Measurements from ENCODE around the gene SSBP4. TPM values are rescaled to one million over a fixed set of nuclear protein-coding genes. Genes with fewer than 3 reads are reported as not detected.
A peak's percentile ranks its signal among the peaks of the same experiment; 100 is the strongest.

Gene SSBP4
- total RNA-seq, 1 experiment from 2014 or later, result 46.1 TPM

- H4K8ac ChIP-seq (replicated peaks; ENCODE audit: insufficient read length, low read depth, low read length), result no peak overlapping the region
- H3K23ac ChIP-seq (ENCODE audit: insufficient read length, low read depth, low read length), result no peak overlapping the region
- H4K91ac ChIP-seq (ENCODE audit: insufficient read length, low read depth, low read length), result no peak overlapping the region
- Mint-ChIP-seq H3K4me1 (peaks cover 26 to 33% of the 10 kb centered on the region in 2 experiments), H3K36me3 (ENCODE audit: insufficient read depth in 1 of 3, low read depth in 3 of 3) (peaks cover 7 to 33% (median 26%) of the 10 kb centered on the region in 3 experiments), H3K9me3 (peaks cover 3% of the 10 kb centered on the region in 2 experiments; a peak in 4 of 5 replicates), H3K27me3 (ENCODE audit: low read depth) (peaks cover 3% of the 10 kb centered on the region), H3K27ac (peak overlapping the region; percentile 74 to 89 (median 88)), H3K4me3 (peak overlapping the region in 1 of 2 experiments; percentile 55; a peak in 4 of 5 replicates)
- H3K23me2 ChIP-seq (ENCODE audit: insufficient read length, low read depth, low read length, poor library complexity, severe bottlenecking), result peaks cover 10% of the 10 kb centered on the region
- no peak overlapping the region for H2AK5ac ChIP-seq (ENCODE audit: insufficient read length, low read length)
- no peaks in the 10 kb centered on the region for H3K9me3 ChIP-seq (ENCODE audit: control insufficient read depth, low read depth, low read length)
- H3K14ac ChIP-seq (ENCODE audit: insufficient read depth, low read length), result no peak overlapping the region
- no peak overlapping the region for H2BK120ac ChIP-seq (ENCODE audit: low read depth, low read length, poor library complexity, severe bottlenecking)
- H3K4me2 ChIP-seq (ENCODE audit: insufficient read depth, insufficient read length, low read length), result no peak overlapping the region
- no peak overlapping the region for H2BK5ac ChIP-seq (ENCODE audit: insufficient read length, low read length)
- H3K27ac ChIP-seq (ENCODE audit: insufficient read length, low read depth, low read length), result no peak overlapping the region
- H3K9ac ChIP-seq (ENCODE audit: extremely low read depth, insufficient read length, low read length), result no peak overlapping the region
- peaks cover 7% of the 10 kb centered on the region; the same call in 1 of the 2 replicates for H3K4me1 ChIP-seq (ENCODE audit: insufficient read depth, low read length)
- H2BK12ac ChIP-seq (ENCODE audit: insufficient read length, low read depth, low read length), result no peak overlapping the region
- peaks cover 3% of the 10 kb centered on the region for H4K20me1 ChIP-seq (ENCODE audit: control insufficient read depth, insufficient read depth, insufficient read length)
- no peaks in the 10 kb centered on the region for H3K79me1 ChIP-seq (ENCODE audit: insufficient read depth, low read depth, low read length, poor library complexity, severe bottlenecking)
- H3K4ac ChIP-seq (ENCODE audit: low read depth, low read length), result no peak overlapping the region
- no peaks in the 10 kb centered on the region for H3K79me2 ChIP-seq (ENCODE audit: insufficient read depth, low read length)
- no peak overlapping the region for H2BK15ac ChIP-seq (ENCODE audit: low read depth, low read length)
- H2AFZ ChIP-seq (ENCODE audit: low read length), result no peak overlapping the region
- no CpG with 5 or more reads among the region's 13 CpGs for WGBS (ENCODE audit: extremely low coverage, insufficient read length, low lambda C conversion rate)
- no peaks in the 10 kb centered on the region for H3K27me3 ChIP-seq (ENCODE audit: insufficient read depth, low read length)
- peak overlapping the region; percentile 12 for H3K18ac ChIP-seq (ENCODE audit: insufficient read length, low read depth, low read length)
- no peak overlapping the region for H3K56ac ChIP-seq (ENCODE audit: insufficient read length, low read depth, low read length)
- H3T11ph ChIP-seq (ENCODE audit: low read length), result no peak overlapping the region
- no peak overlapping the region for H2BK20ac ChIP-seq (ENCODE audit: low read depth, low read length, poor library complexity, severe bottlenecking)
- H4K5ac ChIP-seq (ENCODE audit: insufficient read length, low read depth, low read length), result no peak overlapping the region
- DNase-seq, result no peak
- TF ChIP-seq CTCF (conservative IDR thresholded peaks at IDR 0.05), result peak; percentile 30; the same call in 1 of the 3 replicates
These were observed 20.1 kb downstream of the SSBP4 start for GRCh38 chr19:18439025-18439909.

Data from H9 (cell line).